Natural killer cell (primary cell): ENCODE measurements around the gene TULP4. TPM values are rescaled to one million over a fixed set of nuclear protein-coding genes. Genes with fewer than 3 reads are reported as not detected.
"Not testable (repeated sequence)": the region's sequence is repeated elsewhere in the genome, so short reads cannot be mapped to it uniquely, and the experiment has no call there.

Experiments
- ATAC-seq, 3 donors: fragments of 150-1000 bp in 2 of 3; fragments of 200-7000 bp in 1 of 3; cut with Tn5 transposase; 1 replicate in 1 of 3; 2 replicates in 2 of 3; pipeline ENCODE4 v1.10.0; 2021; ENCODE audit warnings: mild to moderate bottlenecking in 2 of 3, moderate library complexity in 2 of 3
- DNase-seq, 2 donors: peaks; one replicate each; pipeline versions ENCODE4 v3.0.0 to v3.0.0-alpha.2; 2013 to 2021; ENCODE audit warnings: mixed read lengths in 1 of 2
- H3K27ac ChIP-seq: one replicate; pipeline ENCODE4 v1.5.1; 2013; ENCODE audit warnings: mild to moderate bottlenecking, low read length
- H3K27me3 ChIP-seq: one replicate; pipeline ENCODE4 v1.6.1; 2013; ENCODE audit warnings: low read length; ENCODE audit not compliant: control insufficient read depth, insufficient read depth
- H3K36me3 ChIP-seq: one replicate; pipeline ENCODE4 v1.6.1; 2013; ENCODE audit warnings: low read length; ENCODE audit not compliant: control insufficient read depth, insufficient read depth
- H3K4me1 ChIP-seq: one replicate; pipeline ENCODE4 v1.6.1; 2013; ENCODE audit warnings: low read length; ENCODE audit not compliant: control insufficient read depth, insufficient read depth
- H3K4me3 ChIP-seq: one replicate; pipeline ENCODE4 v1.5.1; 2013; ENCODE audit warnings: low read length
- H3K9me3 ChIP-seq: one replicate; pipeline ENCODE4 v1.6.1; 2013; ENCODE audit warnings: low read length; ENCODE audit not compliant: control insufficient read depth, insufficient read depth
- H3K27ac Mint-ChIP-seq, 2 donors: one replicate each; pipeline ENCODE4 v1.8.0; 2022; ENCODE audit warnings: mild to moderate bottlenecking in 2 of 2, mixed read lengths in 2 of 2, moderate library complexity in 1 of 2
- H3K27me3 Mint-ChIP-seq, 2 donors: one replicate each; pipeline ENCODE4 v1.8.0; 2022; ENCODE audit warnings: low read depth in 2 of 2, mixed read lengths in 2 of 2
- H3K36me3 Mint-ChIP-seq: one replicate; pipeline ENCODE4 v1.8.0; 2022; ENCODE audit warnings: mixed read lengths
- H3K4me1 Mint-ChIP-seq, 2 donors: one replicate each; pipeline ENCODE4 v1.8.0; 2022; ENCODE audit warnings: mixed read lengths in 2 of 2
- H3K4me3 Mint-ChIP-seq: one replicate; pipeline ENCODE4 v1.8.0; 2022; ENCODE audit warnings: mild to moderate bottlenecking, moderate library complexity, mixed read lengths
- H3K9me3 Mint-ChIP-seq, 2 donors: one replicate each; pipeline ENCODE4 v1.8.0; 2022; ENCODE audit warnings: mixed read lengths in 2 of 2
- CTCF ChIP-seq: fragments of 200-600 bp; IDR thresholded peaks from one replicate; pipeline ENCODE4 v1.8.0; 2022; ENCODE audit warnings: antibody characterized with exemption
- WGBS: methylation state at CpG from one replicate; pipeline ENCODE4 v1.1.7; 2013; ENCODE audit warnings: missing lambda C conversion rate; ENCODE audit not compliant: insufficient coverage; 5-methylcytosine and 5-hydroxymethylcytosine counted together
- intact Hi-C: fragments of 100-400 bp; cut with micrococcal nuclease; formaldehyde crosslinking; loops from one replicate; pipeline ENCODE4 v1.14.2; 2022
- total RNA-seq, 4 donors: library from RNA; stranded (reverse); fragments of 120-200 nt in 1 of 4; gene quantifications; one replicate each; pipeline versions ENCODE4 v1.2.3 to v1.2.4, GENCODE V29; 2013 to 2022

TULP4 gene
- total RNA-seq, 3 donors from 2014 or later (not counting 1 experiment from before 2014, with no cell fraction given) = 75.2 to 89.5 (median 88.3) TPM

DNA sequence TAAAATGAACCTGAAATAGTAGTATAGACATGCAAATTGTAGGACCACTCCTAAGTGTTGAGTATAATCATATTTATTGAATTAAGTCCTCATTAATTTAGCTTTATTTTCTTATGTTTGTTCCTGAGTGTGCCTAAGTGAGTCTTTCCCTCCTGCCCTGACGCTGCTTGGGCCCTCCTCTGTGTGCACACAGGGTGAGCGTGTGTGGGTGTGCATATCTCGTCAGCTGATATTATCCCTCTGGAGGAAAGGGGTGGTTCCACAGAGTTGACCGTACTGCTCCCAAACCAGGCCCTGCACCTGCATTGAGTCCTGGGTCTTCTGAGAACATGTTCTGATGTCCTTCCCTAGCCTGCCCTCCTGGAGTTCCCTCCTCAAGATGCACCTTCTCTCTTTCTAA, 28.0 kb downstream of the TULP4 start:
- WGBS = 98% methylated on average over 4 of the region's 4 CpGs
- ATAC-seq = no peak

DNA sequence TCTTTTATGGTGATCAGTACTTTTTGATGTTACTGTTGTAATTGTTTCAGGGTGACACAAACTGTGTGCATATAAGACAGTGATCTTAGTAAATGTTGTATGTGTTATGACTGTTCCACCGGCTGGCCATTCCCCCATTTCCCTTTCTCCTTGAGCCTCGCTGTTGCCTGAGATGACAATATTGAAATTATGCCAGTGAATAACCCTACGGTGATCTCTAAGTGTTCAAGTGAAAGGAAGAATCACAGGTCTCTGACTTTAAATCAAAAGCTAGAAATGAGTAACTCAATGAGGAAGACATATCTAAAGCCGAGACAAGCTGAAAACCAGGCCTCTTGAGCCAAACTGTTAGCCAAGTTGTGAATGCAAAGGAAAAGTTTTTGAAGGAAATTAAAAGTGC, 32.3 kb downstream of the TULP4 start:
- no peaks in the 10 kb centered on the region for H3K27me3 ChIP-seq
- no peaks in the 10 kb centered on the region for H3K27me3 Mint-ChIP-seq
- WGBS = 80% methylated on average over 3 of the region's 4 CpGs
- H3K4me1 Mint-ChIP-seq = peaks cover 6 to 21% of the 10 kb centered on the region in 2 donors
- peak overlapping the region in 1 of 2 donors; percentile 36 for H3K27ac Mint-ChIP-seq
- no peaks in the 10 kb centered on the region for H3K4me1 ChIP-seq
- H3K4me3 Mint-ChIP-seq = no peak overlapping the region
- TF ChIP-seq CTCF = no peak
- no peaks in the 10 kb centered on the region for H3K36me3 ChIP-seq
- DNase-seq (no peak), ATAC-seq (no peak)
- H3K36me3 Mint-ChIP-seq = no peaks in the 10 kb centered on the region
- intact Hi-C loops = no loop called here
- H3K9me3 ChIP-seq = peaks cover 8% of the 10 kb centered on the region
- no peak overlapping the region for H3K27ac ChIP-seq
- H3K9me3 Mint-ChIP-seq = peaks cover 2% of the 10 kb centered on the region in 2 donors
- H3K4me3 ChIP-seq = no peak overlapping the region

More for the DNA sequence above, 28.0 kb downstream of the TULP4 start:
- H3K4me3 Mint-ChIP-seq = no peak overlapping the region
- H3K27me3 ChIP-seq = no peaks in the 10 kb centered on the region
- H3K9me3 Mint-ChIP-seq = peaks cover under 1 to 2% of the 10 kb centered on the region in 2 donors
- no peaks in the 10 kb centered on the region for H3K27me3 Mint-ChIP-seq
- H3K27ac ChIP-seq = no peak overlapping the region
- DNase-seq = no peak
- intact Hi-C loops = no loop called here
- no peak overlapping the region for H3K4me3 ChIP-seq
- no peaks in the 10 kb centered on the region for H3K36me3 Mint-ChIP-seq
- H3K27ac Mint-ChIP-seq = no peak overlapping the region
- H3K4me1 Mint-ChIP-seq = peaks cover 6 to 18% of the 10 kb centered on the region in 2 donors
- TF ChIP-seq CTCF = no peak
- H3K4me1 ChIP-seq = no peaks in the 10 kb centered on the region
- peaks cover 3% of the 10 kb centered on the region for H3K9me3 ChIP-seq
- H3K36me3 ChIP-seq = no peaks in the 10 kb centered on the region

GRCh38 chr6:158345444-158345843, 33.2 kb downstream of the TULP4 start:
- 96% methylated on average over 6 of the region's 6 CpGs for WGBS
- intact Hi-C loops, H3K4me1 ChIP-seq, H3K36me3 ChIP-seq, H3K27me3 Mint-ChIP-seq, H3K4me3 ChIP-seq, H3K27ac ChIP-seq, H3K9me3 ChIP-seq, H3K9me3 Mint-ChIP-seq, H3K4me3 Mint-ChIP-seq, H3K27ac Mint-ChIP-seq, ATAC-seq, DNase-seq, H3K27me3 ChIP-seq, H3K36me3 Mint-ChIP-seq: not testable (repeated sequence)
- H3K4me1 Mint-ChIP-seq = peaks cover 6 to 21% of the 10 kb centered on the region in 2 donors

DNA sequence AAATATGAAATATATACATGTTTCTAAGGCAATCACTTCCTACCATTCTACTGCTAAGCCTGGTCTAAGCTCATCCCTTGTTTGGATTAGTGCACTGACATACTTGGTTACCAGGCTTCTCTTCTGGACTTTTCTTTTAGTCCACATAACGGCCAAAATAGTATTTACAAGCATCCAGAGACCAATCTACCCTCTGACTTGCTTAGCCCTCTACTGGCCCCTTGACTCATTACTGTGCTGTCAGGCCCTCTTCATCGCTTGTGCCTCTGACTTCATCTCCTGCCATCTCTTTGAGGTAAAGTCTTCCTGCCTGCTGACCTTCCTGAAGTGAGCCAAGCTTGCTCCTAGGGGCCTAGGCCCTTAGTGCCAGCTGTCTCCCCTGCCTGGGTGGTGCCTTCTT, 35.1 kb downstream of the TULP4 start:
- H3K27ac Mint-ChIP-seq = no peak overlapping the region
- H3K36me3 ChIP-seq = no peaks in the 10 kb centered on the region
- intact Hi-C loops = no loop called here
- no peak overlapping the region for H3K27ac ChIP-seq
- ATAC-seq (no peak), DNase-seq (no peak)
- no peaks in the 10 kb centered on the region for H3K27me3 Mint-ChIP-seq
- H3K9me3 Mint-ChIP-seq = peaks cover 2% of the 10 kb centered on the region in 2 donors
- H3K4me1 ChIP-seq = no peaks in the 10 kb centered on the region
- WGBS = 96% methylated on average over 2 of the region's 2 CpGs
- no peak overlapping the region for H3K4me3 Mint-ChIP-seq
- no peaks in the 10 kb centered on the region for H3K36me3 Mint-ChIP-seq
- no peaks in the 10 kb centered on the region for H3K27me3 ChIP-seq
- no peak overlapping the region for H3K4me3 ChIP-seq
- peaks cover 8% of the 10 kb centered on the region for H3K9me3 ChIP-seq
- H3K4me1 Mint-ChIP-seq = peaks cover 6 to 14% of the 10 kb centered on the region in 2 donors
- no peak for TF ChIP-seq CTCF

DNA sequence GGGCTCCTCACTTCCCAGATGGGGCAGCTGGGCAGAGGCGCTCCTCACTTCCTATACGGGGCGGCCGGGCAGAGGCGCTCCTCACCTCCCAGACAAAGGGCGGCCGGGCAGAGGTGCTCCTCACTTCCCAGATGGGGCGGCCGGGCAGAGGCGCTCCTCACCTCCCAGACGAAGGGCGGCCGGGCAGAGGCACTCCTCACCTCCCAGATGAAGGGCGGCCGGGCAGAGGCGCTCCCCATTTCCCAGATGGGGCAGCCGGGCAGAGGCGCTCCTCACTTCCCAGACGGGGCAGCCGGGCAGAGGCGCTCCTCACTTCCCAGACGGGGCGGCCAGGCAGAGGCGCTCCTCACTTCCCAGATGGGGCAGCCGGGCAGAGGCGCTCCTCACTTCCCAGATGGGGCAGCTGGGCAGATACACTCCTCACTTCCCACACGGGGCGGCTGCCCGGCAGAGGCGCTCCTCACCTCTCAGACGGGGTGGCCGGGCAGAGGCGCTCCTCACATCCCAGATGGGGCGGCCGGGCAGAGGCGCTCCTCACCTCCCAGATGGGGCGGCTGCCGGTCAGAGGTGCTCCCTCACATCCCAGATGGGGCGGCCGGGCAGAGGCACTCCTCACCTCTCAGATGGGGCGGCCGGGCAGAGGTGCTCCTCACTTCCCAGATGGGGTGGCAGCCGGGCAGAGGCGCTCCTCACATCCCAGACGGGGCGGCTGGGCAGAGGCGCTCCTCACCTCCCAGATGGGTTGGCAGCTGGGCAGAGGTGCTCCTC, 36.7 kb downstream of the TULP4 start:
- H3K9me3 Mint-ChIP-seq, H3K4me1 ChIP-seq, H3K4me3 Mint-ChIP-seq, H3K9me3 ChIP-seq, H3K36me3 Mint-ChIP-seq, intact Hi-C loops, H3K4me3 ChIP-seq, H3K4me1 Mint-ChIP-seq, DNase-seq, H3K27ac Mint-ChIP-seq, H3K27me3 ChIP-seq, ATAC-seq, H3K27me3 Mint-ChIP-seq, H3K27ac ChIP-seq, H3K36me3 ChIP-seq: not testable (repeated sequence)
- WGBS = 89% methylated on average over 47 of the region's 47 CpGs
